NCI-H187 (cell line): Measurements from ENCODE around the gene ZSWIM7.

Experiments used
- DNase-seq, 2 experiments: peaks; one replicate each; lab custom pipeline; 2025; lab: John Stamatoyannopoulos, UW

ZSWIM7 gene

GRCh38 chr17:15931394-15931793, 68.1 kb downstream of the ZSWIM7 start:
- DNase-seq: no peak

DNA sequence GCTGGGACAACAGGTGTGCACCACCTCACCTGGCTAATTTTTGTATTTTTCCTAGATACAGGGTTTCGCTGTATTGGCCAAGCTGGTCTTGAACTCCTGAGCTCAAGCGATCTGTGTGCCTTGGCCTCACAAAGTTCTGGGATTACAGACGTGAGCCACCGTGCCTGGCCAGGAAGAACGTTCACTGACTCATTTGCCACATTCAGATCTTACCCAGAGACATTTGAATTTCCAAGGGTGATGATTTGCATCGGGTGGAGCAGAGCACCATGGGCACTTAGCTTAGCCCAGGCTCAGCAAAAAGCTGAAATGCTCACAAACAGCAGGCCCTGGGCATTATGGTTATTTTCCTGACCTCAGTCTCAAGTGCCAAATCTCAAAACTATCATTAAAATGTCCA, 69.1 kb downstream of the ZSWIM7 start:
- DNase-seq: no peak

DNA sequence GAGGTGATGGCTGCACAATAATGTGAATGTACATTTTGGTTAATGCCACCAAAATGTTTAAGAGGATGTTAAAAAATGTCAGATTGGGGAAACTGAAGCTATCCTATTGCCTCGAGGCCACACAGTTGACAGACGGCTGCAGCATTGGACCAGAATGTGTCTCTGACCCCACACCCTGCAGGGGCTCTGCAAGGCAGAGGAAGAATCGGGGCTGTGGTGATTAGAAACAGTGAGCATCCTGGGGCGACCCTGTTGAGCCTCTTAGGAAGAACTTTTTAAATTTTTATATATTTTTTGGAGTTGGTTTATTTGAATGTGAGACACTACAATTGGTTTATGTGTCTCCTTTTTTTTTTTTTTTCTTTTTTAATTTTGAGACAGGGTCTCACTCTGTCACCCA, 69.6 kb downstream of the ZSWIM7 start:
- DNase-seq: no peak

GRCh38 chr17:15928286-15928785, 71.2 kb downstream of the ZSWIM7 start:
- DNase-seq: no peak
